Measurements from ENCODE around the gene UBASH3B.

Gene UBASH3B

GRCh38 chr11:122765487-122766131 lies 110.1 kb downstream of the UBASH3B start:
- TF ChIP-seq EP300 (IDR thresholded peaks at IDR 0.05; ENCODE audit: borderline replicate concordance) (no peak), CREB1 (IDR thresholded peaks at IDR 0.05; ENCODE audit: low read depth) (no peak), EGR1 (IDR thresholded peaks at IDR 0.05) (no peak), TEAD4 (IDR thresholded peaks at IDR 0.05) (no peak), TCF12 (IDR thresholded peaks at IDR 0.05; ENCODE audit: low read depth) (no peak), RAD21 (IDR thresholded peaks at IDR 0.05; ENCODE audit: low read depth) (no peak)

- TF ChIP-seq, protein P1, sequence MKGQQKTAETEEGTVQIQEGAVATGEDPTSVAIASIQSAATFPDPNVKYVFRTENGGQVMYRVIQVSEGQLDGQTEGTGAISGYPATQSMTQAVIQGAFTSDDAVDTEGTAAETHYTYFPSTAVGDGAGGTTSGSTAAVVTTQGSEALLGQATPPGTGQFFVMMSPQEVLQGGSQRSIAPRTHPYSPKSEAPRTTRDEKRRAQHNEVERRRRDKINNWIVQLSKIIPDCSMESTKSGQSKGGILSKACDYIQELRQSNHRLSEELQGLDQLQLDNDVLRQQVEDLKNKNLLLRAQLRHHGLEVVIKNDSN (IDR thresholded peaks at IDR 0.05) = no peak
- TF ChIP-seq YY1 (IDR thresholded peaks at IDR 0.05; ENCODE audit: low read depth) = peak; percentile 57; the same call in 1 of the 2 replicates
These were observed 113.7 kb downstream of the UBASH3B start for GRCh38 chr11:122769126-122769780.

GRCh38 chr11:122772945-122773344 lies 117.4 kb downstream of the UBASH3B start:
- TF ChIP-seq EGR1 (IDR thresholded peaks at IDR 0.05) (no peak), TCF12 (IDR thresholded peaks at IDR 0.05; ENCODE audit: low read depth) (no peak), CREB1 (IDR thresholded peaks at IDR 0.05; ENCODE audit: low read depth) (no peak), FOXM1 (IDR thresholded peaks at IDR 0.05; ENCODE audit: borderline replicate concordance, low read depth) (no peak), MAX (IDR thresholded peaks at IDR 0.05) (no peak), TEAD4 (IDR thresholded peaks at IDR 0.05) (no peak), CEBPB (IDR thresholded peaks at IDR 0.05) (no peak), EP300 (IDR thresholded peaks at IDR 0.05; ENCODE audit: borderline replicate concordance) (no peak), ZBTB7A (IDR thresholded peaks at IDR 0.05; ENCODE audit: low read depth) (no peak), NFIC (IDR thresholded peaks at IDR 0.05) (no peak), RAD21 (IDR thresholded peaks at IDR 0.05; ENCODE audit: low read depth) (no peak), YY1 (IDR thresholded peaks at IDR 0.05; ENCODE audit: low read depth) (no peak), TAF1 (IDR thresholded peaks at IDR 0.05; ENCODE audit: low read depth) (no peak)
- TF ChIP-seq, protein P1 (IDR thresholded peaks at IDR 0.05) = no peak
- TF ChIP-seq, protein P2, sequence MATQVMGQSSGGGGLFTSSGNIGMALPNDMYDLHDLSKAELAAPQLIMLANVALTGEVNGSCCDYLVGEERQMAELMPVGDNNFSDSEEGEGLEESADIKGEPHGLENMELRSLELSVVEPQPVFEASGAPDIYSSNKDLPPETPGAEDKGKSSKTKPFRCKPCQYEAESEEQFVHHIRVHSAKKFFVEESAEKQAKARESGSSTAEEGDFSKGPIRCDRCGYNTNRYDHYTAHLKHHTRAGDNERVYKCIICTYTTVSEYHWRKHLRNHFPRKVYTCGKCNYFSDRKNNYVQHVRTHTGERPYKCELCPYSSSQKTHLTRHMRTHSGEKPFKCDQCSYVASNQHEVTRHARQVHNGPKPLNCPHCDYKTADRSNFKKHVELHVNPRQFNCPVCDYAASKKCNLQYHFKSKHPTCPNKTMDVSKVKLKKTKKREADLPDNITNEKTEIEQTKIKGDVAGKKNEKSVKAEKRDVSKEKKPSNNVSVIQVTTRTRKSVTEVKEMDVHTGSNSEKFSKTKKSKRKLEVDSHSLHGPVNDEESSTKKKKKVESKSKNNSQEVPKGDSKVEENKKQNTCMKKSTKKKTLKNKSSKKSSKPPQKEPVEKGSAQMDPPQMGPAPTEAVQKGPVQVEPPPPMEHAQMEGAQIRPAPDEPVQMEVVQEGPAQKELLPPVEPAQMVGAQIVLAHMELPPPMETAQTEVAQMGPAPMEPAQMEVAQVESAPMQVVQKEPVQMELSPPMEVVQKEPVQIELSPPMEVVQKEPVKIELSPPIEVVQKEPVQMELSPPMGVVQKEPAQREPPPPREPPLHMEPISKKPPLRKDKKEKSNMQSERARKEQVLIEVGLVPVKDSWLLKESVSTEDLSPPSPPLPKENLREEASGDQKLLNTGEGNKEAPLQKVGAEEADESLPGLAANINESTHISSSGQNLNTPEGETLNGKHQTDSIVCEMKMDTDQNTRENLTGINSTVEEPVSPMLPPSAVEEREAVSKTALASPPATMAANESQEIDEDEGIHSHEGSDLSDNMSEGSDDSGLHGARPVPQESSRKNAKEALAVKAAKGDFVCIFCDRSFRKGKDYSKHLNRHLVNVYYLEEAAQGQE (IDR thresholded peaks at IDR 0.05; ENCODE audit: low read depth) = no peak

DNA sequence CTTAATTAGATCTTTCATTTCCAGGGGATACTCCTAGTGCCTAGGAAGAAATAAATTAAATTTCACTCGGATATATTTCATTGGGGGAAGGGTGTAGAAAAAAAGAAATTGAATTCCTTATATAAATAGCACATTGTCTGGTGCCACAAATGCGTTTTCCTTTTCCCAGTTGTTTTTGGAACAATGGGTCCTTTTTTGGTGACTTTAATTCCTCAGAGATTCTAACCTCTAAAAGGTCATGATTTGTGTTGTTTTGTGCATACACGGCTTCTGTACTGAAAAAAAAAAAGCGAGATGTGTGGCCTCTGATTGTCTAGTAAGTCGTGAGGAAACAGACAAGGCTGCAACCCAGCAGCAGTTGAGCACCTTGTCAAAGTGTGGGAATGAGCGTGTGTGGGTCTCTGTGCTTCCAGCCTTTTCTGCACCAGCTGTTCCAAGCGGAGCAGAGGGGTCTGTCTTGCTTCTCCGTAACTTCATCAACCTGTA lies 118.3 kb downstream of the UBASH3B start:
- TF ChIP-seq FOXM1 (IDR thresholded peaks at IDR 0.05; ENCODE audit: borderline replicate concordance, low read depth) (no peak), TEAD4 (IDR thresholded peaks at IDR 0.05) (no peak), TCF12 (IDR thresholded peaks at IDR 0.05; ENCODE audit: low read depth) (no peak), MAX (IDR thresholded peaks at IDR 0.05) (no peak), YY1 (IDR thresholded peaks at IDR 0.05; ENCODE audit: low read depth) (no peak), CREB1 (IDR thresholded peaks at IDR 0.05; ENCODE audit: low read depth) (no peak), CEBPB (IDR thresholded peaks at IDR 0.05) (no peak), TAF1 (IDR thresholded peaks at IDR 0.05; ENCODE audit: low read depth) (no peak), EP300 (IDR thresholded peaks at IDR 0.05; ENCODE audit: borderline replicate concordance) (no peak), NFIC (IDR thresholded peaks at IDR 0.05) (no peak), RAD21 (IDR thresholded peaks at IDR 0.05; ENCODE audit: low read depth) (no peak)
- TF ChIP-seq, protein P1 (IDR thresholded peaks at IDR 0.05) = no peak

DNA sequence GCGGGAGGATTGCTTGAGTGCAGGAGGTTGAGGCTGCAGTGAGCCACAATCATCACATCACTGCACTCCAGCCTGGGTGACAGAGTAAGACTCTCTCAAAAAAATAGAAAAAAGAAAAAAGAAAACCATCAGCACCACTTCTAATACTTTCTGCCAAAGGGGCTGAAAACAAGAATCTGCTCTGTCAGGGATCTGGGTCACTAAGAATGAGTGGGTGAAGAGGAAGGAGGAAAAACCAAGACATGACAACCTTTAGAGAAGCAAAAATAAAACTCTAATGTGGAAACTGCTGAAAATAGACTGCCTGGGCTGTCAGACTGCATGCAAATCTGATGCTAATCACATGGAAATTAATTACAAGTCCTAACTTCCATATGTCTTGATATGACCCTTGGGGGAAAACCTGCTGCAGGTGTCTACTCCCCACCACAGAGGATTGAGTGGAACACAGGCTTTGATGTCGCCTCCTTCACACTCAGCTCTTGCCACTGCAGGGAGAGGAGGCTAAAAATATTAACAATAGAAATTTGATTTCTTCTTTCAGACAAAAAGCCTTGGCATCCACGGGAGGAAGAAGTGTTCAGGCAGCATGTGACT lies 120.3 kb downstream of the UBASH3B start:
- TF ChIP-seq FOXM1 (IDR thresholded peaks at IDR 0.05; ENCODE audit: borderline replicate concordance, low read depth) = no peak
- no peak for TF ChIP-seq CREB1 (IDR thresholded peaks at IDR 0.05; ENCODE audit: low read depth)
- no peak for TF ChIP-seq EP300 (IDR thresholded peaks at IDR 0.05; ENCODE audit: borderline replicate concordance)
- no peak for TF ChIP-seq NFIC (IDR thresholded peaks at IDR 0.05)

GRCh38 chr11:122776546-122776945 lies 121.0 kb downstream of the UBASH3B start:
- TF ChIP-seq RAD21 (IDR thresholded peaks at IDR 0.05; ENCODE audit: low read depth) = no peak
- TF ChIP-seq, protein P2 (IDR thresholded peaks at IDR 0.05; ENCODE audit: low read depth) = no peak
- TF ChIP-seq EP300 (IDR thresholded peaks at IDR 0.05; ENCODE audit: borderline replicate concordance) = no peak
- TF ChIP-seq CREB1 (IDR thresholded peaks at IDR 0.05; ENCODE audit: low read depth) = no peak
- TF ChIP-seq TEAD4 (IDR thresholded peaks at IDR 0.05) = no peak
- TF ChIP-seq, protein P1 (IDR thresholded peaks at IDR 0.05) = no peak
- TF ChIP-seq NFIC (IDR thresholded peaks at IDR 0.05) = no peak
- TF ChIP-seq MAX (IDR thresholded peaks at IDR 0.05) = no peak
- no peak for TF ChIP-seq EGR1 (IDR thresholded peaks at IDR 0.05)
- no peak for TF ChIP-seq YY1 (IDR thresholded peaks at IDR 0.05; ENCODE audit: low read depth)
- no peak for TF ChIP-seq FOXM1 (IDR thresholded peaks at IDR 0.05; ENCODE audit: borderline replicate concordance, low read depth)
- TF ChIP-seq TAF1 (IDR thresholded peaks at IDR 0.05; ENCODE audit: low read depth) = no peak
- no peak for TF ChIP-seq CEBPB (IDR thresholded peaks at IDR 0.05)
- TF ChIP-seq TCF12 (IDR thresholded peaks at IDR 0.05; ENCODE audit: low read depth) = no peak
- TF ChIP-seq ZBTB7A (IDR thresholded peaks at IDR 0.05; ENCODE audit: low read depth) = no peak
